AG08395 (cell line): ENCODE measurements around the gene PSMD5.

ENCODE experiments used
- DNase-seq: peaks from one replicate; pipeline ENCODE4 v3.0.0; 2012; ENCODE audit warnings: mixed read lengths, low spot score

PSMD5 gene

DNA sequence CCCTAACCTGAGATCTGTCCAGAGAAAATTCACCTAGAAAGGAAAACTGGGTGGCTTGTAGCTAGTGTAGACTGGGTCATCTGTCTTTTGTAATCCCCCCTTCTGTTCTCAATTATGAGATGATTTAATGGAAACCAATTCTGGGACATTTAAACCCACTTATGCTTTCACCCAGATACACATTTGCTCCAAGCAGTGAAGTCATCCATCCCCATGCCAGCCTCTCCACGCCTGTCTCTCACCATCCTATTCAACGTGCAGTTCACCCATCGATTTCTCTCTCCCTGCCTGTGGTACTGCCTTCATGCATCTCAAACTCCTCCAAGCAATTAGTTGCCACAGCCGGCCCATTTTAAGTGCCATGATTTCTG, 32.5 kb upstream of the PSMD5 start:
- DNase-seq: no peak

DNA sequence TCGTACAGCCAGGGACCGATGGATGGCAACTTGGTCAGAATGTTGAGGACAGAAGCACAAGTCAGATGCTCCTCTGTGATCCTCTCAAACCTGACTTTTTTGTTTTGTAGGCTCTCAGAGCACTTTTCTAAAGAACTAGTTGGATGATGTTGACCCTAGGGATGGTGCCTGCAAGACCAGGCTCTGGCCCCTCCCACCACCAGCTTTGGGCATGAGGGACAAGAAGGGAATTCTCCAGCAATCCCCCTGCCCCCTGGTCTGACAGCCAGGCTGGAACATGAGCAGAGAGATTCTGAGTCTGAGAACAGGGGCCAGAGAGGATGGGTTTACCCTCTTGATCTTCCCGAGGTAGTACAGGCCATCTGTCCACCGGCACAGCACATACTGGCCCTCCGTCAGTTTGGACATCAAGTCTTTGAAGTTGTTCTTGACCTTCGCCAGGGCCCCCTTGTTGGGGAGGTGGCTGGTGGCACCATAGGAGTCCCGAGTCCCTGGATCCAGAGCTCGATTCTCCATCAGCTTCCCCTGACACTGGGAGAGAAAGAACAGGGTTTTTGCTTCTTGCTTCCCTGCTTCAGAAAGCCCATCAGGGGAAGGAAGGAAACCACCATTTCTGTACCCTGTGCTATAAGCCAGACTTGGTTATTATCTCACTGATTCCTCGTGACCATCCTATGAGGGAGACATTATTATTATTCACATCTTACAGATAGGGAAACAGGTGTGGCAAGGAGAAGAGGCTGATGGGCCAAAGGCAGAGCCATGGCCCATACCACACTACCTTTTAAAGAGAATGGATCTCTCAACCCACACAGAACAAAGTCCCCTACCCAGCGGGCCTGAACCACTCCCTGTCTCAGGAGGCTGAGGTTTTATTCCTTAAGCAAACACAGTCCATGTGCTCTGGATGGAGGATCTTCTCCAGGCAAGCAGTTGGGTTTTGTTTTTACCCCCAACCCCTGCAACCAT, 31.8 kb upstream of the PSMD5 start:
- DNase-seq: no peak

DNA sequence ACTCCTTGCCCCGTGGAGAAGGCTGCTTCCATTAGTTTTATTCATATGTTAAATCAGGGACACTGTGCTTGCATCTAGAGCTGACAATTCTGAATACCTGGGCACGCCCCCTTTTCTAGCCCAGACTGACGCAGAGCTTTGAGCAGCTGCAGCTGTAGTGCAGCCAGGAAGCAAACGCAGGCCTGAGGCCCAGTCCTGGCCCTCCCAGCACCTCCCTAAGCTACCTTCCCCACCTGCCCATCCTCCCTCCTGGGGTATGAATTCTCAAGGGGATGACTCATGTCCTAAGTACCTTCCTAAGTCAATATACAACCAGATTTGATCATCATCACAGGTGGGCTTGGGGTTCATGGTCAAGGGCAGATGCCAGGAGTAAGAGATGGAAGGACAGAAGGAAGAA, 30.8 kb upstream of the PSMD5 start:
- no peak for DNase-seq

DNA sequence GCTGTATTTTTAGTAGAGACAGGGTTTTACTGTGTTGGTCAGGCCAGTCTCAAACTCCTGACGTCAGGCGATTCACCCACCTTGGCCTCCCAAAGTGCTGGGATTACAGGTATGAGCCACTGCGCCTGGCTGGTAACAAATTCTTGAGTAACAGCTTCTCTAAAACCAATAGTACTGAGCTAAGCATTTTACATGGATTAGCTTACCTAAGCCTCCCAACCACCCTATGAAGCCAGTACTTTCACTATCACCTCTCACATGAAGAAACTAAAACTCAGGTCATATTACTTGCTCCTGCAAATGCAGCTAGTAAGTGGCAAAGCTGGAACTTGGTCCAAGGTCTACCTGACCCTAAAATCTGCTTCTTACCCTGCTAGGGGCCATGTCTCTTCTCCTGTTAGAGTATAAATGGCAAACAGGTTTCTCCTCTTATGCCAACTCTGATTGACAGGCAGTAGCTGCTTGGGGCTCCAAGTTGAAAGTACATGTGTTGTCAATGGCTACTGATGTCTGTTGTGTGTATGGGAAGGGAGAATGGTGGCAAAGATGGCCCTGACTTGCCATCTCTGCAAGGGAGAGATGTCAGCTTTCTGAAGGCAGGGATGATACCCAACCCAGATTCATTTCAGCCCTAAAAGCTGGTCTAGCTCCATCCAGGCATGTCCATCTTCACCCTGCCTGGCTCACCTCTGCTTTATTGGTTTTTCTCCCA, 30.2 kb upstream of the PSMD5 start:
- no peak for DNase-seq

DNA sequence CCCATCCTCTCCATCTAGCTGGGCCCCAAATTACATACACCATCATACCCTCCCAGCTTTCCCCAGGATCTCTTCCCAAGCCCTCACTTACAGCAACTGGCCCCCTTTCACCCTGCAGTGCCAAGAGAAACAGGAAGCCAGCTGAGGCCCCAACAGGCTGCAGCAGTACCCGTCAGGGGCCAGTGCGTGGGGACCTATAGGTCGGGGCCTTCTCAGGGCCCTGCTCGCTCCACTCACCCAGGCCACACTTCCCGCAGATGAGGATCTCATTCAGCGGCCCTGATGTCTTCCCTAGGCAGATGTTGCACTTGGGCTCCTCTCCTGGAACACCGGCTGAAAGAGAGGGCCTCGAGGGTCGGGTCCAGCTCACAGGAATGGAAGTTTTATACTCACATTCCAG, 27.5 kb upstream of the PSMD5 start:
- DNase-seq: no peak

DNA sequence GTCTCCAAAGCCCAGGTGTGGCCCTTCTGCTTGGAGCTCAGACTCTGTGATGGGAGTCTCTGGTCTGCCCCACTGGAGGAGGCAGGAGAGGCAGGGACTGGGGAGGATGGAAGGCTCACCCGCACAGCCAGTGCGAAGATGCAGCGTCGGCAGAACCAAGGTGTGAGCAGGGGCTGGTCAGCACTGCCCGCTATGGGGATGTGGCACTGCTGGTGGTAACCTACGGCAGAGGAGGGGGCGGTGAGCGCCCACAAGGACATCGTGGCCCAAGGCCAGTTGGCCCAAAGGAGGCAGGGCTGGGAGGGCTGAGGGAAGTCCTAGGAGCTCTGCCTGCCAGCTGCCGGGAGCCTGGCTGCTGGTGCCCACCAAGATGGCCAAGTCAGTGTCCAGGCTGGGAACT, 27.0 kb upstream of the PSMD5 start:
- no peak for DNase-seq

DNA sequence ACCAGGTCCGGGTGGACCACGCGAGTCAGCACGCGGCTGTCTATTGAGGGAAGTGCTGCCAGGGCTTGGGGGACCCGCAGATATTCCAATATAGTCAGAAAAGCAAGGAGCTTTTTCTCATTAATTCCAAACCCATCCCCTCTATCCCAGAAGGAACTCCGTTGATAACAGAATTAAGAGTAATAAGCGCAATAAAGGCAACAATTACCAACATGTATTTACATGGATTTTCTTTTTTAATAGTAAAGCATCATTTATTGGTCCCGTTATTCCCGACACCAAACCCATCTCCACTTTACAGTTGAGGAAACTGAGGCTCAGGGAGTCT, 26.6 kb upstream of the PSMD5 start:
- DNase-seq: no peak

DNA sequence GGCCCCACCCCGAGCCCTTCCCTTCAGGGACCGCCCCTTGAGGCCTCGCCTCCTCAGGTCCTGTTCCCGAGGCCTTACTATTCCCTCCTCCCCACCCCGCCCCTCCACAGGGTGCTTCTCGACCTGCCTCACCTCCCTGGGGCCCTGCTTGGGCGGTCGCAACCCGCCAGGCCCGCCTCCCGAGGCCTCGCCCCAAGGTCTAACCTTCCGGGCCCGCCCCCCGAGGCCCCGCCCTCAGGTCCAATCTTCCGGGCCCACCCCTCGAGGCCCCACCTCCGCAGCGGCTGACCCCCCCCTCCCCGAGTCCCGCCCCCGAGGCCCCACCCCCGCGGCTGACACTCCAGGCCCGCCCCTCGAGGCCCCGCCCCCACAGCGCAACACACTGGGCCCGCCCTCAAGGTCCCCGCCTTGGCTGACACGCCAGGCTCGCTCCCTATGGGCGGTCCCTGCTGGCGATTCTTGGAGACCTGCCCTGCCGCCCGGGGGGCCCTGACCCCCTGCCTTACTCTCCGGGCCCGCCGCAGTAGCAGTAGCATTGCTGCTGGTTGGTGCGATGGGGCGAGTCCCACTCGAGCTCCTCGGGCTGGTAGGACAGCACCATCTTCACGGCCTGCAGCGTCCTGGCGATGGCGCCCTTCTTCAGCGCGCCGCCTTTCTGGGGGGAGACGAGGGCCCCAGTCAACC, 26.1 kb upstream of the PSMD5 start:
- DNase-seq: peak; percentile 99

DNA sequence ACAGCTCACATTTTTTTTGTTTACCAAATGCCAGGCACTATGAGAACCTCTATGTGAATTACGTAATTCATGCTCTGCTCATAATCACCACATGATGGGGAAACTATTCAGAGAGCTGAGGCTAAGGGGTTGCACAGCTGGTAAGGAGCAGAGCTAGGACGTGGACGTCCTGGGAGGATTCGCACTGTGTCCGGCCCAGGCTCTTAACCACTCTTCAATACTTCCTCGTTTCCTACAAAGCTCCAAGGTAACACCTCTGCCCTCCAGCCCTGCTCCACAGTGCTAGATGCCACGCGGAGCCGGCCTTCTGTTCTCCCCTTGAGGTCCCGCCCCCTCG, 25.6 kb upstream of the PSMD5 start:
- DNase-seq: peak; percentile 65

DNA sequence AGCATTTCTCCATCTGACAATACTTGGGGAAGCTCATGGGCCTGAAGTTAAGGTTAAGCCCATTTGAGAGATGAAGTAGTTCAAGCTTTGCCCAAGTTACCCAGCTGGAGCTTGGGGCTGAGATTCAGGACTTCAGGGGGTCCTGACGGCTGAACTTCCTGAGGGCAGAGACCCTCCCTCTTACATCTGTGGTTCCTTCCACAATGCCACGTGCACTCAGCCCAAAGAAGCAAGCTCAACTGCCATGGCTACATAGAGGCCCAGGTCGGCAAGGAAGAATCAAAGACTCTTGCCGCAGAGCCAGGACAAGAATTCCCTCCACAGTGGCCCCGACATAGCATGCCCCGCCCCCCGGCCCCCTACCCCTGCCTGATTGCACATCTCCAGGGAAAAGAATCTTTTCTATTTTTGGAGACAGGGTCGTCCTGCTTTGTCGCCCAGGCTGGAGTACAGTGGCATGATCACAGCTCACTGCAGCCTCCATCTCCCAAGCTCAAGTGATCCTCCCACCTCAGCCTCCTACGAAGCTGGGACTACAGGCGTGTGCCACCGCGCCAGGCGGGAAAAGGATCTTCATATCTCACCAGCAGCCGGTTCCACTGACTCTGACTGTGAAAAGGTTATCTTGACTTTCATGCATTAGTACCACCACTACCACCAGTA, 25.1 kb upstream of the PSMD5 start:
- DNase-seq: no peak

DNA sequence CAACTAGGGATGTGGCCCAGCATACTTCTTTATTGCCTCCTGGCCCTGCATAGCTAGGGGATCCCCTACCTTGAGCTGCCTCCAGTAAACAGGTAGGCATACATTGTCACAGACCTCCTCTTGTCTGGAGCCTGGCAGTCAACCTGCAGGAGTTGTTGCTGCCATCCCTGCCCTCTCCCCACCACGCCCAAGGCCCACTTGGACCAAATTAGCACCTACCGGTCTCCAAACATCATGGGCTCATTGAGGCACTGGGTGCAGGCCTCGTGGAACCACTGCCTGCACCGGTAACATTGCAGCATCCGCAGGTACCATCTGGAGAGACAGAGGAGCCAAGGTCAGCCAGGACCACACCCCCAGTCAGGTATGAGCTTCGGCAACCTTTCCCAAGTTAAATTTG, 23.9 kb upstream of the PSMD5 start:
- DNase-seq: no peak

DNA sequence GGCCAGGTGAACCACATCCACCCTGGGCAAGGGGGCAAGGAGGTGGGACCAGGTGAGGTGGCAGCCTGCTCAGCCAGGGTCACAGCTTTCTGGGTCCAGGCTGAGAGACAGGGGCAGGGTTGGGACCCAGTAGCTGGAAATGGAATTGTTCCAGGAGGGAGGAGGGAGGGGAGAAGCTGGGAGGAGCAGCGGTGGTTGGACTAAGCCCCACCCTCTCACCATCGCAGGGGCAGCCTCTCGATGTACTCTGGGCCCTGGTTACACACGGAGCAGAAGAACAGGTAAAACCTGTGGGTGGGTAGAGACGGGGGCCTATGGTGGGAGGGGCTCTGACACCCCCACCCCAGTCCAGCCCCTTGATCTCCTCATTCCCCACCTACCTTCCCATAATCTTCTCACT, 23.1 kb upstream of the PSMD5 start:
- no peak for DNase-seq

DNA sequence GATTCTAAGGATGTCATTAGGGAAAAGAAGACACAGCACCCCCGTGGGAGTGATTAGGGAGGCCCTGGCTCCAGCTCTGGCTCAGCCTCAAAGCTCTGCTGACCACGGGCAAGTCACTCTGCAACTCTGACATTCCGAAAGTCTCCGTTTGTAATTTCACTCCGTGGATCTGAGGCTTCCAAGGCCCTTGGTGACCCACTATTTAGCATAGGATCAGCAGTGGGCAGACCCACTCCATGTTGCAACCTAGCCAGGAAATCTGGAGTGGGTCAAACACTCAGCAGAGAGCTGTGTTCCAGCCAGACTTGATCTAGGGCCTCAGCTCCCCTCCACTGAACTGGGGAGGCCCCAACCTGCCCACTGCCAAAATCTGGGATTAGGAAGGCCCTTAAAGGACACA, 22.5 kb upstream of the PSMD5 start:
- DNase-seq: no peak

DNA sequence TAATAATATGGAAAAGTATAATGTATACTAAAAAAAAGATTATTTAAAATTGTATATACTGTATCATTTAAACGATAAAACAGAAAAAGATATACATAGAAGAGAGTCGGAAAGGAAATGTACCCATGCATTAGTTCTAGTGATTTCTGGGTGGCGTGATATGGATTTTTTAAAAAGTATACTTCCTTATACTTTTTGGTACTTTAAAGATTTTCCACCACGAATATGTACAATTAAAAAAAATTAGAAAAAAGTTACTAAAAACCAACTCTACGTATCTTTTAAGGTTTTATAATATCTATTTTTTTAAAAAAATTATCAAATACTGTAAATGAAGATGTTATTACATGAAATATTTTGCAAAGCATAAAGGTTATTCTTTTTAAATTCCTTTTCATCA, 22.0 kb upstream of the PSMD5 start:
- no peak for DNase-seq

DNA sequence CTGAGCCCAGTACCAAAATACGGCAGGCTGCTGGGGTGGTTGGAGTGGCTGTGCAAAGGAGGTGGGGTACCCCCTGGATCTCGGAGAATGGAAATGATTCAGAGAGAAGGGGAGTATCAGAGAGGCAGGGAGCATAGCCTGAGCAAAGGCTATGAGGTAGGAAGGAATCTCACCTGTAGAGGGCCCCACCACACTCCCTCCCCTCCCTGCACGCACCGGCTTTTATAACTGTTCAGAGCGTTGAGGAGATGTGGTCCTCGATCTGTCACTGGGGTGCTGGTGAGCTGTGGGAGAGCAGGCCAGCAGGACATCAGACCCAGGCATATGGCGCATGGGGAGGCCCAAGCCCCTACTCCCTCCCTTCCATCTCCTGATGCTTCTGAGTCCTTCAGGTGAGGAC, 21.1 kb upstream of the PSMD5 start:
- no peak for DNase-seq

DNA sequence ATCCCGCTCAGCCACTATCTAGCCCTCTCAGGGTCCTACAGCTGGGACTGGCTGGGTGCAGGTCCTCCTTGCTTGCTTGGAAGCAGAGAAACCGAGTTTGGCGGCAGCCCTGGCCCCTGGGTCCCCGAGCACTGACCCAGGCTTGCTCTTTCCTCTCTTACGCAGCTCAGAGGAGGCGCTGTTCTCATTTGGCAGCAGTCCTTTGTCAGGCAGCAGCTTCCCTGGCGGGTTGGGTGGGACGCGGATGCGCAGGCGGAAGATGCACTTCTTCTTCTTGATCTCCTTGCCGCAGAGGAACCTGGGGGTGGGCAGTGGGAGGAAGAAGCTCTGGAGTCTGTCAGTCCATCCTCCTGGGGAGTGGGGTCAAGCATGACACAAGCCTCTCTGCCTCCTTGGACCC, 19.7 kb upstream of the PSMD5 start:
- DNase-seq: no peak

DNA sequence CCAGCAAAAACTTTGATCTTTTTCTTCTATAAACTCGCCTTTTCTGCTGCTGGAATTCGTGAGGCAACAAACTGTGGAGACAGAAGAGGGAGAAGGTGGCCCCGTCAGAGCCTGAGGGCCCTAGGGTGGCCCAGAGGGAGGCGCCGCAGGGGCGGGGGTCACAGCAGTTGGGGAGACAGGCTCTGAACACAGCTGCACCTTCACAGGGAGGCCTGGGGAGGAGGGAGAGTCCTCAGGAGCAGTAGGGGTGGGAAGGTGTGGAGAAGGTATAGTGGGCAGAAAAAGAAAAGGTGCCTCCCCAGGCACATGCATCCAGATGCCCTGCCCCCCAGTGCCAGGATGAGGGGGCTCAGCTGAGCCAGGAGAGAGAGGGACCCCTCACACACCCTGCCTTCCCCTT, 19.2 kb upstream of the PSMD5 start:
- DNase-seq: no peak

DNA sequence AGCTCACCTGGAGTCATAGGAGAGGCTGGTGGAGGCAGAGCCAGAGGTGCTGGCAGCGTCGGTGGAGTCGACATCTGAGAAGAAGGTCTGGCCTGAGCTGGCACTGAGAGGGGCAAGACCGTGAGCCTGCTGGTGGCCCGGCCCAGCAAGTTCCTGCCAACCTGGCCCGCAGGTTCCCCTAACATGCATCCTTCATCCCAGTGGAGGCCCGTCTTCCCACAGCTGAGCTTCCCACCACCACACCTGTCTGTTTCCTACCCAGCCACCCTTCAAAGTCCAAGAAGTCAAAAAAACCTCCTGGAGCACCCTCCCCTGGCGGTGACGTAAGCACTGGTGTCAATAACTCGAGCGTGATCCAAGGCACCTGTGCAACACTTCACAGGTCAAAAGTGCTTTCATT, 17.4 kb upstream of the PSMD5 start:
- no peak for DNase-seq

DNA sequence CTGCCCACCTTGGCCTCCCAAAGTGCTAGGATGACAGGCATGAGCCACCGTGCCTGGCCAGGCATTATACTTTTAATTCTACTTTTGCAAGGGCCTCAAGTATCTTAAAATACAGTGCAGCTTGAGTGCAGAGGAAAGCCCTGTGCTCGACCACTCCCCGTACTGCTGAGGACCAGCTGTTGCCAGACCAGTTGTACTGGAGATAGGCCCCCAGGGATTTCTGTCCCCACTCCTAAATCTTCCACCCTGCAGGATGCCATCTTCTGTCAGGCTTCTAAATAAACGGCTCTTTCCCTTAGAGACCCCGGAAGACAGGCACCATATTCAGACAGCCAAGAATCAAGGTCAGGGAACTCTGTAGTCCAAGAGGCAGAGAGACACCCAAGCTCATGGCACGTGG, 16.6 kb upstream of the PSMD5 start:
- no peak for DNase-seq

DNA sequence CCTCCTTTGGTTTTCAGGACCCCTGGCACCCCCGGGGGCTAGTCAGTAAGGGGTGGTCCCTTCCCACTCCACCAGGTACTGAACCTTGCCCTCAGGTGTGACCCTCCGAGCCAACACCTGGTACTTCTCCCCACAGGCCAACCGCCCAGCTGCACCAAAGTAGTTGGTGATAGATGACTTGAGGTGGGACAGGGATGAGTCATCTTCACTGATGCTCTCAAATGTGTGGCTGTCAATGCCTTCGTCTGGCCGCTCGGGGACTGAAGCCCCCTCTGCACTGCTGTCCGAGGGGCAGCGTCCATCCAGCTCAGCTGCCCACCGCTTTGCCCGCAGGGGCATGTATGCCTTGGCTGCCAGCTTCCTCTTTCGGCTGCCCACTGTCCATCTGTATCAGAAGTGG, 15.2 kb upstream of the PSMD5 start:
- no peak for DNase-seq

DNA sequence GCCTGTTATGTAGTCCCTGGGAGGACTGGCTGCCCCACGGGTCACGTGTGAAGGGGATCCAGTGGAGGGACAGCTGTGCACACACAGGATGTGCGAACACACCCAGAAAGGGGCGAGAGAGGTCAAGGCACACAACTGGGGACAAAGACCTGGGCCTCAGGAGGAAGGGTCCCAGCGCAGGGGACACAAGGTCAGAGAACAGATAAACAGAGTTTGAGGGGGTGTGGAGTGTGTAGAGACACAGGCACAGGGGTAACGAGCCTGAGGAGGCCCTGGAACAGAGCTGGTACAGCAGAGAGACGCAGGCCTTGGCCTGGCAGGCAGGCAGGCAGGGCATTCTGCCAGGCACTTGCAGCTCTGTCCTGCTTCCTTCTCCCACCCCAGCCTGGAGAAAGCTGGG, 14.8 kb upstream of the PSMD5 start:
- DNase-seq: no peak

DNA sequence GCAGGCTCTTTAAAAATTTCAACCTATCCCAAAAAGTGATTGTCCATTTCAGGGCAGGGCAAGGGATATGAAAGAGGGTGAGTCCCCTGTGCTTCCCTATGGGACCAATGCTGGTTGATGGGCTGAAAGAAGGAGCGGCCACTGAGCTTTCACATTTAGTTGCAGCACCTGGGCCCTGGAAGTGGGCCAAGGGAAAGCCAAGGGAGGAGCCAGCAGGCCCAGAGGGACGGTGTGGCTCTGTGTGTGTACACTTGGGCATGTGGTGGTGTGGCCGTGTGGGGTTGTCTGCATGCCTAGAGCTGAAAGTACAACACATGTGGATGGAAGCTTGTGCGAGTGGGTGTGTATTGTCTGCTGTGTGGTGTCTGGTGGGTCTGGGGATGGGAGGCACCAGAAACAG, 14.0 kb upstream of the PSMD5 start:
- no peak for DNase-seq
